Measurements from ENCODE around the gene CCDC186.

Gene CCDC186

GRCh38 chr10:114103284-114103683 lies 70.7 kb downstream of the CCDC186 start:
- peak; percentile 6 for DNase-seq

DNA sequence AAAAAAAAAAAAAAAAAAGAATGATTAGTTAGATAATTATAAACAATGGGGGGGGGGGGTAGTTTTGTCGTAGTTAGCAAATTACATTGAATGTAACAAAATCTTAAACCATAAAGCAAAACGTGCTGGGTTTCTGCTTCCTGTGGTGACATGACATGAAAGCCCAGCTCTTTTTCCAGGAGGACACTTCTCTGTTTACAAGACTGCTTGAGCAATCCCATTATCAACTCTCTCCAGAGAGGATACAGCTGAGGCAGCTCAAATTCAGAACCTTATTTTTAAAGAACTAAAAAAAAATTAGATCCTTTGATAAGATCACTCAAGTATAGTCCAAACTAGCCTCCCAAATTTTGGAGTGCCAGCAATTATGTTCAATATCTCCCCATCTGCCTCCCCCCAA lies 71.7 kb downstream of the CCDC186 start:
- no peak for DNase-seq

DNA sequence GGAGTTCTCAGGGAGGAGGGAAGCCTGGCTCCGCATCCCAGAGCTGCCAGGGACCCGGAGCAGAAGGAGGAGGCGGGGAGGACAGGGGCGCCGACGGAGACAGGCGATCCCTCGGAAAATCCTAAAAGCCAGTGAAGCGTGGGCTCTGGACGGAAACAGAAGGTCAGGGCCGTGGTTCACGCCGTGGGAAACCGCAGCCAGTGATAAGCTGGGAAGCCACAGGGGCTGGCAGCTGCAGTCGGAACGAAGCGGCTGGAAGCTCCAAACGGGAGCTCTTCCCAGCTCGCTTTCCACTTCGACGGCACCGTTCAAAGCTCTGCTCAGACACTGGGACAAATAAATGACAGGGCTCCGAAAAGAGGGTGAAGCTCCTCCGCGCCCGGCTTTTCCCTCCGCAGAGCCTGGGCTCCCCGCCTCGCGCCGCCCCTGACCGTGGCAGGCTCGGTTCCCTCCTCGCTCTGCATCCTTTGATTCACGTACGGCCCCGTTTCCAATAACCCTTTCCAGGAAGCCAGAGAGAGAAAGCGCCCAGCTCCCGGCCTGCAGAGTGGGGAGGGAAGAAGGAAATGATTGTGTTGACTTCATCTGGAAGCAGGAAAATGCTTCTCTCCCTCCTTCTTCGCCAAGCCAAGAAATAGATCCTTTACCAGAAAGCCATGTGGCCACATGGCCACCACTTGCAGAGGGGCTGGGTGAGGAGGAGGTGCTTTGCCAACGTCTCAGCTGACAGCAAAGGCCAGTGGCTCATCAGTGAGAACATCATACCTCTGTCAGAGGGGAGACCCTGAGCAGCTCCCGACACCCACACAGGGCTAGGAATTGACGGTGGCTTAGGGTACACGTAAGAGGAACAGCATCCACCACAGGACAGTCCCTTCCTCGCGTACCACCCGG lies 72.9 kb downstream of the CCDC186 start:
- DNase-seq = no peak

DNA sequence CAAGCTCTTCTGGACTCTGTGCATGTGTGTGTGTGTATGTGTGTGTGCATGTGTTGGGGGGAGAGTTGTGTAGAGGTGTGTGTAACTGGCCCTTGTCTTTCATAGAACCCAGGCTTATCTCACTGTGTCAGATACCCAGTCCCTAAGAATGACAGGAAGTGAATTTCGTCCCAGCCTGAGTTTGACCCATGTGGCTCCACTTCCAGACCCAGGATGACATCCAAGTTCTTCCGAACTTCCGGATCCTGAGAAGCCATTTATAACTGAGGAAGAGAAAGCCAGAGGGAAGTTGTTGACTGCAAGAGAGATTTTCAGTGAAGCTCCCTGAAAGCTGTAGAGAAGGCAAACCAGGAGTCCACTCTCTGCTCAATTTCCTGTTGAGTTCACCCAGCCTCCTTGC lies 77.1 kb downstream of the CCDC186 start:
- no peak for DNase-seq

- no peak for DNase-seq
These were observed 78.3 kb downstream of the CCDC186 start for GRCh38 chr10:114095559-114096337.

DNA sequence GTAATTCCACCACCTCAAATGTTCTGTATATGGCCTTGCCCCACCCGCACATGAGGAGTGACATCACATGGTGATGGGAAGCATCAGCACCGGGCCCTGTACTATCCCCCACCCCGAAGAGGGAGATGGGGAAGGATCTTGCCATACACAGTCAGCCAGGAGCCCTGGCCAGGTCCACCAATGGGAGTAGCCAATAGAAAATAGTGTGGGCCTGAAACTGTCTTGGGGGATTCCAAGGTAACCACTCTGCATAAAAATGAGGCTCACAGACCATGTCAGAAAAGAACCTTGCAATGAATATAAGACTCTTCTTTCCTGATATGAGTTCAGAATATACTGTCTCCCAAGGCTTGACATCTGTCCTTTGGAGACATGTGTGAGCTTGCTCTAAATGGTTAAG lies 79.2 kb downstream of the CCDC186 start:
- DNase-seq = no peak

DNA sequence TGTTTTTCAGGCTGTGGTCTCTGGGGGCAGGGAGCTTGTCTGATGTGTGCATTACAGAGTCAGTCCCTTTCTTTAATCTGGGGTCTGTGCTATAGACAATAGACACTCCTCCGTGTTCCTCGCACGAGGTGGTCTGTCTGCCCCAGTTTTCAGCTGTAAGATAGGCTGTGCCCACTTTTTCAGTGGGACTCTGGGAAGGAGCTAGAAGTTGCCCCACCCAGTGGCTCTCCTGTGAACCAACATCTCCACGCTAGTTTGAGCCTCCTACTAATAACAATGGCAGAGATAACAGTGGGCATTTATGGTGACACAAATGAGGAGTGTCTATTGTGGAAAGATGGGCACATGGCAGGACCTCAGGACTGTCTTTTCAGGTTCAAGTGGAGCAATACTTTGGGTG lies 86.3 kb downstream of the CCDC186 start:
- DNase-seq = no peak

DNA sequence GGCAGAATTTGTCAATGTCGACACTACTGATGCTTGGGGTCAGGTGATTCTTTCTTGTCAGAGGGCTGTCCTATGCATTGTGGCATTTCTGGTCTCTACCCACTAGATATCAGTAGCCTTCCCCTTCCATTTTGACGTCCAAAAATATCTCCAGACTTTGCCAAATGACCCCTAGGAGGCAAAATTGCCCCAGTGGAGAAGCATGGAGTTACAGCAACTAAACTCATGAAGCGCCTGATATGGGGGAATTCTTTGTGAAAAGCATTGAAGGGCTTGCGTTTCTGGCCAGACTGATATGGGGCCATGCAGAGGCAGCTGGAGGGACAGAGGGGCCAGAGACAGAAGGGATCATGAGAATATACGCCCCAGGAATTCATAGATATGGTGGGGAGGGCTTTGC lies 86.7 kb downstream of the CCDC186 start:
- no peak for DNase-seq

DNA sequence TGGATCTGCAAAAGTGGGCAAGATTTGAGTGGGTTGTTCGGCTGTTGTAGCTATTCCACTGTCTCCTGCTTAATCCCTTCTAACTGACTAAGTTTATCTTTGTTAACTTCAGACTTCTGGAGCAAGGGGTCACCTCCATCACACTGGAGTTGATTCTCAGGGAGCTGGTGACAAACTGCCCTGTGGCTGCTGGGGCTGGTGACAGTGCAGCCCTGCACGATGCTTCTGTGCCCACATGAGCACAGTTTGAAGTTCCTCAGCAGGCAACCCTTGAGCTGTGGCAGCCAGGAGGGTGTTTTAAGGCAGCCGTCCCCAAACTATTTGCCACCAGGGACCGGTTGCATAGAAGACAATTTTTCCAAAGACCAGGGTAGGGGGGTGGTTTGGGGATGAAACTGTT lies 89.8 kb downstream of the CCDC186 start:
- DNase-seq = no peak

DNA sequence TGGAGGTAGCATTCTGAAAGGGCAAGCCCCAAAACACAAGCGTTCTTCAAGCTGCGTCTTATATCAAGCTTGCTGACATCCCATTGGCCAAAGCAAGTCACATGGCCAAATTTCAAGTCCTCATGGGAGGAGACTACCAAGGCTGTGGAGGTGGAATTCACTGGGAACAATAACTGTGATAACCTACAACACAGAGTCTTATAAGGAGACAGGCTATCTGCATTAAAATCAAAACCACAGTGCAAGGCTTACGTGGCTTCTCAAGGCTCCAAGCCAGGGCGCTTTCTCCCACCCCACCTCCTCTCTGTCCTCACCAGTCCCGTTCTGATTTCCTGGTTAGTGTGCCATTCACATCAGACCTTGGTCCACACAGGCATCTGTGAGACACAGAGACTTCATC lies 91.0 kb downstream of the CCDC186 start:
- no peak for DNase-seq

DNA sequence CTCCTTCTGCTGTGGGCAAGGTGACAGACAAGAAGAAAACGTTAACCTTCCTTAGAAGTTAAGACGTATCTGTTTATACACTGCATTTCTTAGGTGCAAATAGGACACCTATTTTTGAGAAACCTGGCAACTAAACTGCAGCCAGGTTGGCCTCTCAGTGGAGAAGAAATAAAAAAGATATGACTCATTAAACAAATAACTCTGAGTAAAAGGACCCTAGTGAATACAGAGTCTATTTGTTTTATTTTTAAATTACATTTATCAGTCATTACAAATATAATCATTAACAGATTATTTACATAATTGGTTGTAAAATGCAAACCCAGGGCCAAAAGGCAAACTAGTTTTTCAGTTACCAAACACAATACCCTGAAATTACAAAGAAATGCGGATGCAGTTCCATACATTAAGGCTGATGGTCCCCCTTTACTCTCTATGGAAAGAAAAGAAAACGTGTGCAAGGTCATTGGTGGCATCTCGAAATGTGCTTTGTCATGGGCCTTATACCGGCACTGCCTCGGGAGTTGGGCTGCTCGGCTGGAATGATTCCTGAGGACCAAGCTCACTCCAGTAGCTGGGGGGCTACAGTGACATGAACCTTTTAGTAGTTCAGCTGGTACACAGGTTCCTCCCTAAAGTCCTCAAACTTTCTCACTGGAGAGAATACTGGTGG lies 92.0 kb downstream of the CCDC186 start:
- no peak for DNase-seq

GRCh38 chr10:114079421-114079820 lies 94.6 kb downstream of the CCDC186 start:
- DNase-seq = no peak

DNA sequence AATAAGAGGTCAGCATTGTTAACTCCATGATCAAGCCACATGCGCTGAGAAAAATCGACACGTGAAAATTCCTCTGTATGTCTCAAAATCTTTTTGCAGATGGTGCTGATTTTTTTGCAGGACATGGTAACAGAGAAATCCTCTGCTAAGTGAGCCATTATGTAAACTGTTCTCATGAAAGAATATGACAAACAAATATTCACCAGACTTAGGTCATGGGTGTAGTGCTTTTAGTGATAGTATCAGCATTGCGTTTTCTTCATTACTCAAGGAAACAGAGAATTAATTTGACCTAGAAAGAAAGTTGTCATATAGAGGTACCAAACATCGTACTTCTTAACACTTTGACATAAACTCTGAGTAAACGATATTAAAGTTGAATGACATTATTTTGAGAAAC lies 95.7 kb downstream of the CCDC186 start:
- DNase-seq = no peak

- no peak for DNase-seq
These were observed 96.2 kb downstream of the CCDC186 start for GRCh38 chr10:114077815-114078219.

- DNase-seq = no peak
These were observed 96.7 kb downstream of the CCDC186 start for GRCh38 chr10:114077347-114077746.

GRCh38 chr10:114075093-114075492 lies 98.9 kb downstream of the CCDC186 start:
- DNase-seq = no peak

DNA sequence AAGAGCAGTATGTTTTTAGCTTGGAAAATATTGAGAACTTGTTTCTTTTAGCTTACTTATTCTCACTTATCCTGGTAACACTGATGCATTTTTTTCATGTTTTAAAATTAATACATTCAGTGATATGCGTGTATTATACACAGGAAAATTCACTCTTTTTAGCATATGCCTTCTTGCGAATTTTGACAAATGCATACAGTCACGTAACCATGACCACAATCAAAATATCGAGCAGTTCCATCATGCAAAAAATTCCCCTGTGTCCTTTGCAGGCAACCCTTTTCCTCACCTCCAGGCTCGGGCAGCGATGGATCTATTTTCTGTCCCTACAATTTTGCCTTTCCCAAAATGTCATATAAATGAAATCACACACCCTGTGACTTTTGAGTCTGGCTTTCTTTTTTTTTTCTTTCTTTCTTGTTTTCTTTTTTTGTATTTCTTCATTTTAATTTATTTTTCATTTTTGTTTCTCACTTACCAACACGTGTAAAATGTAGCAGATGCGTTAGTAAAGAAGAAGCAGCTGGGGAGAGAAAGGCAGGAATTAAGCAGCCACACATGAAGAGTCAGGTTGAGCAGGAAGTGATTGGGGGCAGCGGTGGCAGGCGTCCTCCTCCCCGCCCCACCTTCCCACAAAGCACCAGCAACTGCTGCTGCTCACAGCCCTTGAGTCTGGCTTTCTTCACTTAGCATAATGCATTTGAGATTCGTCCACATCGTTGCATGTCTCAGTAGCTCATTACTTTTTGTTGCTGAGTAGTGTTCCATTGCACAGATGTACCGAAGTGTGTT lies 100.4 kb downstream of the CCDC186 start:
- no peak for DNase-seq

DNA sequence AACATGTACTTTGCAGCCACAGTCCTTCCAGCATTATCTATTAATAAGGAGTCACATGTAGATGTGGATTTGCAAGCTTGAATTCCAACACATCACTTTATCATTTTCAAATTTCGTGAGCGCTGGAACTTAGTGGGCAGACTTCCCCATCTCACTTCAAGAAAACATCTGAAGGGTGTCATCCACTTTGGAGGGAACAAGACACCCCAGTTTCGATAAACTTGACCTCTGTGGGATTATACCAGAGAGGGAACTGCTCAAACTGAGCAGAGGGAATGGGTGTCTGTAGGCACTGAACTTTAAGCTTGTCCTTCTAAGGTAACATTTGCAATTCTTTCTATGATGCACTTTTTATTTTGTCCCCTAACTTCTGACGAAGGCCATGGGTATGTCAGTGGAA lies 102.8 kb downstream of the CCDC186 start:
- no peak for DNase-seq
